K562 (cell line): Measurements from ENCODE around the gene NDUFAB1. TPM values are rescaled to one million over a fixed set of nuclear protein-coding genes. Genes with fewer than 3 reads are reported as not detected.

Experiments used
- ATAC-seq: fragments of 200-7000 bp; cut with Tn5 transposase; 3 replicates; pipeline ENCODE4 v1.9.1; 2020; ENCODE audit warnings: moderate library complexity
- BruUV-seq: library from RNA; stranded (reverse); fragments of 400-500 nt; replicated peaks from 2 replicates; lab custom pipeline; 2021; lab: Mats Ljungman, UMichigan
- CTCF ChIA-PET: fragments of 300-600 bp; formaldehyde crosslinking; extraction: SDS; loops from one replicate; lab custom pipeline; 2021; ENCODE audit warnings: low intra/inter-chr PET ratio; lab: Yijun Ruan, JAX
- POLR2A ChIA-PET: fragments of 300-600, 350-650 bp; sonication (Branson Sonifier 250); formaldehyde crosslinking; extraction: SDS; loops from one replicate; lab custom pipeline; 2021; ENCODE audit warnings: antibody characterized with exemption, inconsistent platforms; lab: Yijun Ruan, JAX
- DNase-seq, 4 experiments: peaks; one replicate each; pipeline versions ENCODE4 v3.0.0 to v3.0.0-alpha.2; 2011 to 2018; ENCODE audit warnings: low spot score in 3 of 4, mixed read lengths in 3 of 4; ENCODE audit errors: extremely low read depth in 1 of 4
- FAIRE-seq: peaks from 2 replicates; lab custom pipeline; 2011; peaks lifted over from hg19 to GRCh38; lab: Jason Lieb, UNC
- H2AFZ ChIP-seq: 2 replicates; pipeline ENCODE4 v1.6.0; 2011; ENCODE audit warnings: low read depth, low read length, control low read depth, inconsistent platforms
- H3K27ac ChIP-seq: fragments of 200-600 bp; 3 replicates; pipeline ENCODE4 v1.8.0; 2011; ENCODE audit warnings: low read depth, mild to moderate bottlenecking, control low read depth, inconsistent platforms, low read length, moderate library complexity, mixed read lengths; ENCODE audit errors: extremely low read depth
- H3K27me3 ChIP-seq, 2 experiments: fragments of 300-600 bp in 1 of 2; 2 replicates in 1 of 2; 3 replicates in 1 of 2; pipeline versions ENCODE4 v1.6.0 to v1.8.0; 2011; ENCODE audit warnings: inconsistent platforms in 2 of 2, low read length in 2 of 2, mild to moderate bottlenecking in 1 of 2, mixed read lengths in 1 of 2, moderate library complexity in 1 of 2; ENCODE audit not compliant: control insufficient read depth in 2 of 2, insufficient read depth in 2 of 2
- H3K36me3 ChIP-seq: fragments of 300-600 bp; 3 replicates; pipeline ENCODE4 v1.8.0; 2011; ENCODE audit warnings: mild to moderate bottlenecking, low read length, inconsistent platforms; ENCODE audit not compliant: control insufficient read depth, insufficient read depth
- H3K4me1 ChIP-seq, 2 experiments: fragments of 200-600 bp in 1 of 2; replicated peaks in 1 of 2; 2 replicates in 1 of 2; 3 replicates in 1 of 2; pipeline versions ENCODE4 v1.5.1 to v1.8.0; 2011; ENCODE audit warnings: inconsistent platforms in 2 of 2, low read length in 2 of 2, mild to moderate bottlenecking in 1 of 2, mixed read lengths in 1 of 2, moderate library complexity in 1 of 2; ENCODE audit not compliant: control insufficient read depth in 2 of 2, insufficient read depth in 2 of 2
- H3K4me2 ChIP-seq: 2 replicates; pipeline ENCODE4 v1.6.1; 2011; ENCODE audit warnings: low read length, control low read depth, inconsistent platforms, mixed read lengths; ENCODE audit not compliant: insufficient read depth
- H3K4me3 ChIP-seq: fragments of 200-600 bp; sonication (generic), shearing (Covaris generic); 2 replicates; pipeline ENCODE4 v1.5.1; 2016; ENCODE audit warnings: control low read depth, inconsistent platforms
- H3K79me2 ChIP-seq: fragments of 200-600 bp; 3 replicates; pipeline ENCODE4 v1.8.0; 2011; ENCODE audit warnings: low read length, inconsistent platforms; ENCODE audit not compliant: control insufficient read depth, insufficient read depth
- H3K9ac ChIP-seq, 2 experiments: 2 replicates each; pipeline versions ENCODE4 v1.6.0 to v1.6.1; 2011; ENCODE audit warnings: low read depth in 2 of 2, low read length in 2 of 2, control low read depth in 1 of 2, inconsistent platforms in 1 of 2, mild to moderate bottlenecking in 1 of 2, mixed read lengths in 1 of 2; ENCODE audit not compliant: insufficient read depth in 1 of 2
- H3K9me1 ChIP-seq: one replicate; pipeline ENCODE4 v1.6.0; 2011; ENCODE audit warnings: inconsistent platforms, mild to moderate bottlenecking, low read length, moderate library complexity; ENCODE audit not compliant: control insufficient read depth, insufficient read depth
- H3K9me3 ChIP-seq: replicated peaks from 2 replicates; pipeline ENCODE4 v1.5.1; 2011; ENCODE audit warnings: low read depth, low read length, inconsistent platforms; ENCODE audit not compliant: control insufficient read depth, insufficient read depth
- H4K20me1 ChIP-seq: replicated peaks from 2 replicates; pipeline ENCODE4 v1.6.1; 2011; ENCODE audit warnings: low read length, inconsistent platforms, mixed read lengths; ENCODE audit not compliant: control insufficient read depth, insufficient read depth
- ARID2 ChIP-seq: fragments of 450-650 bp; IDR thresholded peaks from 2 replicates; pipeline ENCODE4 v1.6.1; 2017; ENCODE audit warnings: antibody characterized with exemption, mild to moderate bottlenecking
- GATA2 ChIP-seq: sonication (generic); formaldehyde crosslinking; IDR thresholded peaks from 2 replicates; pipeline ENCODE4 v1.4.0; 2020; ENCODE audit warnings: mild to moderate bottlenecking, missing genetic modification reagents
- GTF2B ChIP-seq: IDR thresholded peaks from 2 replicates; pipeline ENCODE4 v1.6.1; 2011; ENCODE audit not compliant: insufficient read length; ENCODE audit errors: extremely low read depth
- HNRNPH1 ChIP-seq: fragments of 200-400 bp; formaldehyde crosslinking; optimal IDR thresholded peaks from 2 replicates; pipeline ENCODE3; 2017; ENCODE audit warnings: low read depth, mild to moderate bottlenecking, low read length, moderate library complexity
- JUN ChIP-seq, 2 experiments: sonication (generic) in 1 of 2; formaldehyde crosslinking in 1 of 2; IDR thresholded peaks; 2 replicates each; pipeline versions ENCODE4 v1.6.1 to v1.8.0; 2012 to 2022; ENCODE audit warnings: borderline replicate concordance in 2 of 2, mild to moderate bottlenecking in 2 of 2, improper control_type of control experiment in 1 of 2, low read depth in 1 of 2, low read length in 1 of 2, missing genetic modification reagents in 1 of 2
- MCM5 ChIP-seq: fragments of 450-650 bp; IDR thresholded peaks from 2 replicates; pipeline ENCODE4 v1.6.1; 2016; ENCODE audit warnings: low read depth
- MTF1 ChIP-seq: fragments of 250-450 bp; sonication (Bioruptor Pico); IDR thresholded peaks from 2 replicates; pipeline ENCODE4 v1.9.0; 2021; ENCODE audit warnings: moderate library complexity, mild to moderate bottlenecking, inconsistent platforms, borderline replicate concordance
- NKRF ChIP-seq: fragments of 450-650 bp; IDR thresholded peaks from 2 replicates; pipeline ENCODE4 v1.6.1; 2016; ENCODE audit warnings: borderline replicate concordance
- TCFL5 ChIP-seq: fragments of 250-450 bp; sonication (Bioruptor Pico); conservative IDR thresholded peaks from 2 replicates; pipeline ENCODE4 v1.6.1; 2021; ENCODE audit warnings: mild to moderate bottlenecking, moderate library complexity, matching md5 sums
- WGBS: fragments of 100-300 bp; shearing (Covaris generic); methylation state at CpG from one replicate; pipeline ENCODE4 v1.1.6; 2016; ENCODE audit warnings: low coverage, mixed read lengths; ENCODE audit not compliant: insufficient coverage; ENCODE audit errors: missing lambda C conversion rate; 5-methylcytosine and 5-hydroxymethylcytosine counted together
- in situ Hi-C: fragments of 300-500 bp; cut with MboI; formaldehyde crosslinking; loops from 4 replicates; pipeline ENCODE4 v1.15.0; 2018; ENCODE audit warnings: inconsistent platforms, mixed read lengths
- intact Hi-C: fragments of 100-400 bp; cut with micrococcal nuclease; formaldehyde crosslinking; loops from 2 replicates; pipeline ENCODE4 v1.14.2; 2022
- polyA plus RNA-seq, 8 experiments: library from polyadenylated mRNA; depleted of rRNA in 4 of 8; stranded (reverse) in 5 of 8; unstranded in 3 of 8; fragments of >200 nt; fragmentation: Nextera tagmentation in 2 of 8; fragmentation: Illumina TruSeq in 1 of 8; extraction: Ambion mirVana in 2 of 8; extraction: Trizol in 1 of 8; gene quantifications; 2 replicates each; pipeline versions ENCODE4 v1.2.1 to v1.2.3, GENCODE V29; 2011 to 2014; ENCODE audit warnings: inconsistent platforms in 1 of 8, missing spikeins in 1 of 8
- total RNA-seq, 7 experiments: library from RNA; depleted of rRNA in 6 of 7; stranded (reverse); fragments of >200 nt in 6 of 7; fragmentation: Illumina TruSeq in 2 of 7; extraction: Trizol in 2 of 7; gene quantifications; 2 replicates each; pipeline versions ENCODE4 v1.2.1 to v1.2.3, GENCODE V29; 2011 to 2021; ENCODE audit warnings: low replicate concordance in 1 of 7
- TF ChIP-seq, protein P1 (sequence below), 2 experiments: fragments of 450-650 bp in 1 of 2; sonication (generic) in 1 of 2; formaldehyde crosslinking in 1 of 2; IDR thresholded peaks in 1 of 2; conservative IDR thresholded peaks in 1 of 2; 2 replicates each; pipeline versions ENCODE4 v1.6.1 to v1.8.1; 2016 to 2023; ENCODE audit warnings: mild to moderate bottlenecking in 2 of 2, moderate library complexity in 2 of 2, inconsistent platforms in 1 of 2, missing genetic modification reagents in 1 of 2
- TF ChIP-seq, protein P2 (sequence below): fragments of 250-450 bp; sonication (Bioruptor Pico); IDR thresholded peaks from 2 replicates; pipeline ENCODE4 v1.4.0; 2020; ENCODE audit warnings: mild to moderate bottlenecking, moderate library complexity

Gene NDUFAB1
- total and polyA plus RNA-seq, 9 of the 15 experiments (the other 6 are each of a cell fraction or from before 2014, with no cell fraction given) = 123 to 481 (median 238) TPM

GRCh38 chr16:23564575-23565363 lies 31.3 kb downstream of the NDUFAB1 start (continued):
- no peak for TF ChIP-seq TCFL5 (CRISPR knock-in tag)
- TF ChIP-seq, protein P1, sequence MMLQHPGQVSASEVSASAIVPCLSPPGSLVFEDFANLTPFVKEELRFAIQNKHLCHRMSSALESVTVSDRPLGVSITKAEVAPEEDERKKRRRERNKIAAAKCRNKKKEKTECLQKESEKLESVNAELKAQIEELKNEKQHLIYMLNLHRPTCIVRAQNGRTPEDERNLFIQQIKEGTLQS (IDR thresholded peaks at IDR 0.05) = no peak
- TF ChIP-seq, protein P1 (CRISPR knock-in tag; conservative IDR thresholded peaks at IDR 0.05) = no peak

GRCh38 chr16:23563186-23563585 lies 32.9 kb downstream of the NDUFAB1 start:
- intact Hi-C loops (no loop called here), in situ Hi-C loops (no loop called here)
- Histone ChIP-seq H3K79me2 (peaks cover 28% of the 10 kb centered on the region), H3K27ac (no peak overlapping the region), H3K4me3 (no peak overlapping the region), H4K20me1 (no peaks in the 10 kb centered on the region), H3K36me3 (peaks cover 91% of the 10 kb centered on the region), H2AFZ (no peak overlapping the region), H3K9me3 (no peaks in the 10 kb centered on the region), H3K9me1 (no peaks in the 10 kb centered on the region), H3K9ac (no peak overlapping the region), H3K27me3 (no peaks in the 10 kb centered on the region), H3K4me2 (no peak overlapping the region), H3K4me1 (peaks cover 3 to 6% of the 10 kb centered on the region in 2 experiments; a peak in 1 of 5 replicates)
- CTCF ChIA-PET = no interaction called here
- no TSS peak for BruUV-seq
- POLR2A ChIA-PET = no interaction called here
- FAIRE-seq (no peak), DNase-seq (no peak), ATAC-seq (no peak)
- 98% methylated on average over 4 of the region's 6 CpGs for WGBS
- no peak for TF ChIP-seq JUN (IDR thresholded peaks at IDR 0.05; ENCODE audit: borderline replicate concordance, low read depth, low read length)
- no peak for TF ChIP-seq JUN (CRISPR knock-in tag; IDR thresholded peaks at IDR 0.05; ENCODE audit: borderline replicate concordance)
- TF ChIP-seq HNRNPH1 = no peak
- TF ChIP-seq, protein P2, sequence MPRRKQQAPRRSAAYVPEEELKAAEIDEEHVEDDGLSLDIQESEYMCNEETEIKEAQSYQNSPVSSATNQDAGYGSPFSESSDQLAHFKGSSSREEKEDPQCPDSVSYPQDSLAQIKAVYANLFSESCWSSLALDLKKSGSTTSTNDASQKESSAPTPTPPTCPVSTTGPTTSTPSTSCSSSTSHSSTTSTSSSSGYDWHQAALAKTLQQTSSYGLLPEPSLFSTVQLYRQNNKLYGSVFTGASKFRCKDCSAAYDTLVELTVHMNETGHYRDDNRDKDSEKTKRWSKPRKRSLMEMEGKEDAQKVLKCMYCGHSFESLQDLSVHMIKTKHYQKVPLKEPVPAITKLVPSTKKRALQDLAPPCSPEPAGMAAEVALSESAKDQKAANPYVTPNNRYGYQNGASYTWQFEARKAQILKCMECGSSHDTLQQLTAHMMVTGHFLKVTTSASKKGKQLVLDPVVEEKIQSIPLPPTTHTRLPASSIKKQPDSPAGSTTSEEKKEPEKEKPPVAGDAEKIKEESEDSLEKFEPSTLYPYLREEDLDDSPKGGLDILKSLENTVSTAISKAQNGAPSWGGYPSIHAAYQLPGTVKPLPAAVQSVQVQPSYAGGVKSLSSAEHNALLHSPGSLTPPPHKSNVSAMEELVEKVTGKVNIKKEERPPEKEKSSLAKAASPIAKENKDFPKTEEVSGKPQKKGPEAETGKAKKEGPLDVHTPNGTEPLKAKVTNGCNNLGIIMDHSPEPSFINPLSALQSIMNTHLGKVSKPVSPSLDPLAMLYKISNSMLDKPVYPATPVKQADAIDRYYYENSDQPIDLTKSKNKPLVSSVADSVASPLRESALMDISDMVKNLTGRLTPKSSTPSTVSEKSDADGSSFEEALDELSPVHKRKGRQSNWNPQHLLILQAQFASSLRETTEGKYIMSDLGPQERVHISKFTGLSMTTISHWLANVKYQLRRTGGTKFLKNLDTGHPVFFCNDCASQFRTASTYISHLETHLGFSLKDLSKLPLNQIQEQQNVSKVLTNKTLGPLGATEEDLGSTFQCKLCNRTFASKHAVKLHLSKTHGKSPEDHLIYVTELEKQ (CRISPR knock-in tag) = no peak
- no peak for TF ChIP-seq MCM5
- no peak for TF ChIP-seq GATA2 (CRISPR knock-in tag)
- no peak for TF ChIP-seq ARID2
- TF ChIP-seq MTF1 (CRISPR knock-in tag) = no peak
- no peak for TF ChIP-seq GTF2B
- no peak for TF ChIP-seq NKRF
